HG02588 (cell line): ENCODE measurements around the gene NAGLU.

ENCODE experiments used
- ATAC-seq: cut with Tn5 transposase; IDR thresholded peaks from one replicate; pipeline ENCODE4 v1.9.1; 2021; ENCODE audit warnings: mild to moderate bottlenecking, moderate library complexity; ENCODE audit not compliant: unreplicated experiment

The NAGLU gene

GRCh38 chr17:42563143-42563509 is 27.1 kb downstream of the NAGLU start:
- no peak for ATAC-seq

DNA sequence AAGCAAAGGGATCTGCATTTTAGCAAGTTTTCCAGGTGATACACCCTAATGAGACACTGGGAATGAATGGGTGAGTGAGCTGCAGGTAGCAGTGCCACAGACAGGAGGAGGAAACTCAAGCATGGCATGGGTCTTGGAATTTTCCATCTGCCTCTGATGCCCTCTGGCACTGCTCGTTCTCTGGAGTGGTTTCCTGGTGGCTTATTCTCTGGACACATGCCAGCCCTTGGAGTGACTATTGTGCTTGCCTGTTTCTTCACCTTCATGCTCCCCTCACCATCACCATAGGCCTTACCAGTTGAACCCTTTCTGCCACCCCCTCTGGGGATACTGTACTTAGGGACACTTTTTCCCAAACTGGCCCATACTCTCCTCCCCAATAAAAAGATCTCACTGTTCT is 27.5 kb downstream of the NAGLU start:
- ATAC-seq: no peak

DNA sequence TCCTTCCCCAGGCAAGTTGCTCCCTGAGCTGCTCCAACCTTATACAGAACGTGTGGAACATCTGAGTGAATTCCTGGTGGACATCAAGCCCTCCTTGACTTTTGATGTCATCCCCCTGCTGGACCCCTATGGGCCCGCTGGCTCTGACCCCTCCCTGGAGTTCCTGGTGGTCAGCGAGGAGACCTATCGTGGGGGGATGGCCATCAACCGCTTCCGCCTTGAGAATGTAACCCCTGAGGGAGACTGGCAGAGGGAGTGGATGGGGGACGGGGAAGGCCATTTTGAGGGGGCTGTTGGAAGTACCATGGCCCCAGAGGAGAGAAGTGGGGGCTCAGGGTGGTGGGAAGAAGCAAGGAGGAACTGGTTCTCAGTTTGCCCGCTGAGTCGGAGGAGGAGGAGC is 27.9 kb downstream of the NAGLU start:
- ATAC-seq: no peak

- no peak for ATAC-seq
Observed at GRCh38 chr17:42564815-42565522, 28.9 kb downstream of the NAGLU start.

DNA sequence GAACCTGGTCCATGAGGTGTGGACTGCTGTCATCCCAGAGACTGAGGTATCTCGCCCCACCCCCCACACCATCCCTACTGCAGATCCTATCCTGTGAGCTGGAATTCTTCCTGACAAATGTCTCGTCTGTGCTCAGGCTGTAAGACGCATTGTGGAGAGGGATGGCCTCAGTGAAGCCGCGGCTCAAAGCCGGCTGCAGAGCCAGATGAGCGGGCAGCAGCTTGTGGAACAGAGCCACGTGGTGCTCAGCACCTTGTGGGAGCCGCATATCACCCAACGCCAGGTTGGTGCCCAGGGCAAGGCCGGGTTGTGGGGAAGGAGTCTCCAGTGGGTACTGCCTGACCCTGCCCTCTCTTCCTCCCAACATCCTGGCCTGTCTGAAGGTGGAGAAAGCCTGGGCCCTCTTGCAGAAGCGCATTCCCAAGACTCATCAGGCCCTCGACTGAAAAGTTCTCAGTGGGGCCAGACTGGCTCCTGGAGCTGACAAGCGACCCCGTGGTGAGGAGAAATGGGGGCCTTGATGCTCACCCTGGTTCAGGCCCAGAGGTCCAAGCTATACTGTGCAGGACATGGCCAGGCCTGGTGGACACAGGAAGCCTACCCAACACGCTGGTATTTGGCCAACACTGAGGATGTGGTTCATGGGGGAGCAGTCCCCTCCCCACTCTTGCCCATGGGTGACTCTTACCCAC is 29.6 kb downstream of the NAGLU start:
- no peak for ATAC-seq

DNA sequence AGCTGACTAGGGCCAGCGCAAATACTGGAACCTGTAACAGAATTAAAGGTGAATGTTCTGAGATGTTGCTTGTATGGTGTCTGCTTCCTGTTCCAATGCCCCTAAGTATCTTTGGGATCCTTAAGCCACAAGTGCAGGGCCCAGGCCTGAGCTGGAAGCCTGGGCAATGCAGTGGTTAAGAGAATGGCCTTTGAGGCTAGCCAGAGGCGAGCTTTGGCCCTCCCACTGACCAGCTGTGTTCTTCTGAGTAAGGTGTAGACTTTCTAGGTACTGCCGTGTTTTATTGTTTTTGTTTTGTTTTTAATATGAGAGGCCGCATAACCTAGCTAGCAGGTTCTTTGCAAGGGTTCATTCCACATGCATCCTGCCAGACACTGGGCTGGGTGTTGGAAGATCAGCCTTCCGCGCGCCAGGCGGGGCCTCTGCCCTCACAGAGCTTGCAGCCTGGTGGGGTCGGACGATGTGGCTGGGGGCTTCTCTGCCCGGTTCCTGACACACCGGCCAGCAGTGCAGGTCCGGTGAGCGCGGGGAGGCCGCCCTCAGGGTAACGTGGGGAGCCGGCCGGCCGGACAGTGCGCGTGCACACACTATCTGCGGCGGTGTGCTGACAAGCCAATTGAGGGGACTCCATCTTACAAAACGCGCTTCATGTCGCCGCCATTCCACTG is 30.3 kb downstream of the NAGLU start:
- no peak for ATAC-seq

DNA sequence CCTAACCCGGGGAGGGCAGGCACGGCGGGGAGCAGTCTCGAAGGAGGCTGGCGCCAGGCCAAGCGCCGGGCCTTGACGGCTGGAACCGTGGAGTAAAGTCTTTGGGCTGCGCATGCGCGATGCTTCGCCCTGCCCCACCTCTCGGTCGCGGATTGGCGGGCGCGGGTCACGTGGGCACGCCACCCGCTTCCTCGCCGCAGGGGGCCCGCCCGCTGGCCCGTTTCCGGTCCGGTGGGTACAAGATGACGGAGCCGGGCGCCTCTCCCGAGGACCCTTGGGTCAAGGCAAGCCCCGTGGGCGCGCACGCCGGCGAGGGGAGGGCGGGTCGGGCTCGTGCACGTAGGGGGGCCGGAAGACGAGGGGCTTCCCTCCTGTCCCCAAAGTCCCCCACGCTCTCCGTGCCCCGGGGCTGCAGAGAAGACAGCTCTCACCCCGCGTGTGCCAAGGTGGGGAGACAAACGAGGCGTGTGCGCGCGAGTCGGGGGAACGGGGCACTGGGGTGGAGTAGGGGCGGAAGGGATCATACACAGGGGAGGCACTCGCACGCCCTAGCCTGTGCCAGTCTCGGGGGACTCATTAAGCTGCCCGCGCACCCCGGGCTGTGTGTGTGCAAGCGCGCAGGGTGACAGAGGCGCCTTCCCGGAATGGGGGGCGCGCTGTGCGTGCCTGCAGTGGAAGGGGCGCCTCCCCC is 31.0 kb downstream of the NAGLU start, which contains the start of gene MLX:
Gene MLX, plus strand, starts transcription at position 218 of the 691 bp plus-strand sequence. Its CDS starts 25 bp downstream, at position 243.
- peak; percentile 60 for ATAC-seq

- ATAC-seq: no peak
Observed at GRCh38 chr17:42568341-42569111, 32.5 kb downstream of the NAGLU start.

DNA sequence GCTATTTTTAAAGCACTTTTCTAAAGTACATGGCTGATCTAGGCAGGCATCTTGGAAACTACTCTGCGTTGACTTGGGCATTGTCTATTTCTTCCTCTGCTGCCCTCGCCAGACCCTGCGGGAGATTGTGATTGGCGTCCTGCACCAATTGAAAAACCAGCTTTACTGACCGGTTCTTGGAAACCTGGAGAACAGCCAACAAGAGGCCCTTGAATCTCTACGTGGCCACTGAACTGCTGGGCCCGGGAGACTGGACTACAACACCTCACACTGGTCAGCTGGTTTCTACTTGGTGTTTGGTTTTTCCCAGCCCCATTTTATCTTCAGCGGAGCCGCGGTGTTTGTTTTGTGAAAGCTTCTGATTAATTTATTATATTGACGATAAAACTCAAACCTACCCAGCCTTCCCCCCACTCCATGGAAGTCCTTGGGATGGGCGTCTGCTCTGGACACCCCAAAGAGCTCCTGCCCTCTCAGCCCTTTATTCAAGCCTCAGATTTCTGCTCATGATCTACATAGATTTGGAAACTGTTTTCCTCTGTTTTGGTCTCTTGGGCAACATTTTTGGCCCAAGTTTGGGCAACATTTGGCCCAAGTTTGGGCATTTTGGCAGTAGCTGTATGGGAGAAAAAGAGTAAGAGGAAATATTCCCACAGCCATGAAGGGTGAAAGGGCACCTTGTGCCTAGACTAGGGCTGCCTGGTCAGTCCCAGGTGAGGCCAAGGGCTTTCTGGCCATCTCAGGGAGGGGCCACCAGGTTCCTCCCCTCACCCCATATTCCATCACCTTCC is 35.6 kb downstream of the NAGLU start:
- no peak for ATAC-seq

GRCh38 chr17:42573095-42573494 is 37.1 kb downstream of the NAGLU start:
- no peak for ATAC-seq

DNA sequence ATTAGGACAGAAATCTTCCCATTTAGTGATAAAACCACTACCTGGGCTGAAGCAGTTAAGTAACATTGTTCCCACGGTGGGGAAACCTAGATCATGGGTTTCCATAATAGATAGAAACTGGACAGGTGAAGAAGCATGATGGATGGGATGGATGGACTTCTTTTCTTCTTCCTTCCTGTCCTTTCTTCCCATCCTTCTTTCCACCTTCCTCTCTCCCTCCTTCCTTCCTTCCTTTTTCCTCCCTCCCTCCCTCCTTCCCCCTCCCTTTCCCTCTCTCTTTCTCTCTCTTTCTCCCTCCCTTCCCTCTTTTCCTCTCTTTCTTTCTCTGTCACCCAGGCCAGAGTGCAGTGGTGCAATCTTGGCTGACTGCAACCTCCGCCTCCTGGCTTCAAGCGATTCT is 38.4 kb downstream of the NAGLU start:
- ATAC-seq: no peak

DNA sequence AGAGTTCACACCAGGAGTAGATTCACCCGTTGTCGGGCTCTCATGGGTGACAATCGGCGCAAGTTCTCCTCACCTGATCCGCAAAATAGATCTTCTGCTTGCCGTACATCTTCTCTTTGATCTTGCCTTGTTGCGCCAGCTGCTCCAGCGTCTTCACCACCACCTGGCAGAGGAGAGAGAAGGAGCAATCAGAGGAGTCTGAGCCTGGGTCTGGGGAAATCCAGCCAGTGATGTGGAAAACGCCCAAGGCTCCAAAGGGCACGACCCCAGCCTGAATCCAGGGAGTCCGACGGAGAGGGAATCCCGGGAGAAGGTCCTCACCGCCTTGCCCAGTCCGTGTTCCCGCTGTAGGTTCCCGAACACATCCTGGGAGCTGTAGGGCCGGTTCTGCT is 41.1 kb downstream of the NAGLU start:
- ATAC-seq: no peak

- peak; percentile 75 for ATAC-seq
Observed at GRCh38 chr17:42577532-42578281, 41.7 kb downstream of the NAGLU start, which contains the start of gene PSMC3IP. Gene PSMC3IP (minus strand): TSS chr17:42577729. CDS start chr17:42577686, 43 bp downstream.

DNA sequence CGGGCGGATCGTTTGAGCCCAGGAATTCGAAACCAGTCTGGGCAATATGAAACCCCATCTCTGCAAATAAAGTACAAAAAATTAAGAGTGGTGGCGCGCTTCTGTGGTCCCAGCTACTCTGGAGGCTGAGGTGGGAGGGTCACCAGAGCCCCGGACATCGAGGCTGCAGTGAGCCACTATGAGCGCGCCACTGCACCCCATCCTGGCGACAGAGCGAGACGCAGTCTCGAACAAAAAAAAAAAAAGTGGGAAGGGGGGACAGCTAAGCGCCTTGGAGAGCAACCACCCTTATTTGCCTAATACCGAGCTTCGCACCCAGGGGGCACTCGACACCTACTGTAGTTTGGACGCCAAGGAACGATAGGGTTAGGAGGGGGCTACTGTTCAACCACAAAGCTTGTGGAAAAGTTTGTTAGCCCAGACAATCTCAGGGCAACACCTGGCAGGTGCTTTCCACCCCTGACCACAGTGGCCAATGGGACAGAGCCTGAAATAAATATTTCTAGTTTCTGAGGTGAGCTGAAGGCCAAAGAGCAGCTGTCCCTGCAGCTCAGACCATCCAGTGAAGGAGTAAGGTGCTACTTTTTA is 42.3 kb downstream of the NAGLU start:
- peak; percentile 45 for ATAC-seq

DNA sequence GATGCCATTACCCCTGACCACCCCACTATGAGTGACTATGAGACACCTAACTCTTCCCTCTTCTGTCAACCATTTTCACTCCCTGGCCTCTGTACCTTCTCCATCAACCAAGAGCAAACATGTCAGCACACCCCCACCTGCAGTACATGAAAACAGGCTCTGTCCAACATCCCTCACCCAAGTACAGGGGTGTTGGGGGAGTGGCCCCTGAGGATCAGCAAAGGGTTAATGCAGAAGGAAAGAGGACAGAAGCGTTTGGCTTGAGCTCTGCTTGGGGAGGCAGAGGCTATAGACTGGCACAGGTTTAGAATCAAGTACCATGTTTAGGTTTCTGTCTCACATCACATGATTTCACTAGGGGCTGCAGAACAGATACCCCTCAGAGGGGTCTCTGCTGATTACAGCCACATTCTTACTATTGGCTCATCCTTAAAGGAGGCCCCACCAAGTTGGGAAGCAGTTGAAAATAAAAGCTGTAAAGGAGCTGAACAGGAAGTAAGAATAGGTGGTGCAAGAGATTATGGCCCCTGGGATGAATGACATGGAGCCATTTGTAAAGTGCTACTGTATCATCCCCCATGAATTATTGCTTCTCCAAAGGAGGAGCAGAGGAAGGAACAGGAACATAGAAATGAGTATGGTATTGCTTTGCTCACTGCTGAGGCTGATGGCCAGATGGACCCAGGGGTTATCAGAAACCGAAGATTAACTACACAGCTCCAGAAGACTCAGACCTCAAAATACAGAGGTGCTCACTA is 43.9 kb downstream of the NAGLU start:
- no peak for ATAC-seq

DNA sequence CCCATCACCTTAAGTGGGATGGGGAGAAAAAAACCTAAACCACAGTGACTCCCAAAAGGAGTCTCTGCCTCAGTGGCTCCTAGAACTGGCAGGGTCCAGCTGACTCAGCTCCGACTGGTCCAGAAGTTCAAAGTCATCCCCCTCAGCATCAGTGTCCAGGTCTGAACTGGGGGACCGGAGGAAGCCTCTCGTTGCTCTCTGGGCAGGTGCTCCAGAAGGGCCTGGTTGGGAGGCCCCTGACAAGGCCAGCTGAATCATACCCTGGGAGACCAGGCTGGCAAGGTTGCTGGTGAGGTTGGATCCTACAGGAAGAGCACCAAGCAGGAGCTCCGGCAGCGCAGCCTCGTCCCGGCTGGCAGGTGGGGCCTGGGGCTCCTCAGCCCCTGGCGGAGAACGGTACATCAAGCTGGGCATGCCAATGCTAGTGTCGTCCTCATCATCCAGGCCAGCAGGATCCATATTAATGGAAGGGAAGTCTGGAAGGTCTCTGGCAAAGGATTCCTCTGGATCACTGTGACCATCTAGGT is 45.8 kb downstream of the NAGLU start:
- ATAC-seq: no peak

GRCh38 chr17:42584880-42585279 is 48.8 kb downstream of the NAGLU start:
- no peak for ATAC-seq

GRCh38 chr17:42585353-42585752 is 49.3 kb downstream of the NAGLU start:
- no peak for ATAC-seq
